Prostate gland (tissue), 2 donors: Measurements from ENCODE around the gene CD200R1L. TPM values are rescaled to one million over a fixed set of nuclear protein-coding genes. Genes with fewer than 3 reads are reported as not detected.

Source experiments
- DNase-seq: peaks from one replicate; pipeline ENCODE4 v3.0.0-alpha.2; 2019; ENCODE audit warnings: low spot score
- H3K27ac ChIP-seq, 2 donors: fragments of 200-600 bp; sonication (generic); 2 replicates each; pipeline ENCODE4 v1.5.1; 2017 to 2019
- H3K27me3 ChIP-seq: fragments of 200-600 bp; sonication (generic); replicated peaks from 2 replicates; pipeline ENCODE4 v1.5.1; 2019; ENCODE audit not compliant: insufficient read depth
- H3K36me3 ChIP-seq, 2 donors: fragments of 200-600 bp; sonication (generic); 1 replicate in 1 of 2; 2 replicates in 1 of 2; pipeline versions ENCODE4 v1.5.1 to v1.8.1; 2017 to 2019
- H3K4me1 ChIP-seq: fragments of 200-600 bp; sonication (generic); replicated peaks from 2 replicates; pipeline ENCODE4 v1.5.1; 2019
- H3K4me3 ChIP-seq, 2 donors: fragments of 200-600 bp; sonication (generic); 2 replicates each; pipeline ENCODE4 v1.5.1; 2017 to 2019
- H3K9me3 ChIP-seq: fragments of 200-600 bp; sonication (generic); 2 replicates; pipeline ENCODE4 v1.5.1; 2017
- POLR2A ChIP-seq: fragments of 450-650 bp; IDR thresholded peaks from one replicate; pipeline ENCODE4 v1.6.1; 2016; ENCODE audit warnings: antibody characterized with exemption, mild to moderate bottlenecking
- POLR2AphosphoS5 ChIP-seq: sonication (generic); formaldehyde crosslinking; IDR thresholded peaks from one replicate; pipeline ENCODE4 v1.6.1; 2017; ENCODE audit warnings: antibody characterized with exemption
- WGBS: methylation state at CpG from one replicate; pipeline ENCODE4 v1.1.5; 2018; 5-methylcytosine and 5-hydroxymethylcytosine counted together
- intact Hi-C: fragments of 100-400 bp; cut with DNase I; formaldehyde crosslinking; loops from one replicate; pipeline ENCODE4 v1.14.2; 2022
- total RNA-seq, 2 donors: library from RNA; depleted of rRNA; stranded (reverse); fragments of >200 nt; gene quantifications; one replicate each; pipeline ENCODE4 v1.1.0, GENCODE V29; 2016
- TF ChIP-seq, protein P1 (sequence below), 4 experiments: fragments of 200-600 bp in 2 of 4; fragments of 450-650 bp in 2 of 4; sonication (generic) in 2 of 4; IDR thresholded peaks; 1 replicate in 3 of 4; 2 replicates in 1 of 4; pipeline ENCODE4 v1.5.1; 2016 to 2019; ENCODE audit warnings: antibody characterized with exemption in 4 of 4, mild to moderate bottlenecking in 2 of 4, moderate library complexity in 2 of 4

The CD200R1L gene
- total RNA-seq, 2 donors from 2014 or later, result not detected

DNA sequence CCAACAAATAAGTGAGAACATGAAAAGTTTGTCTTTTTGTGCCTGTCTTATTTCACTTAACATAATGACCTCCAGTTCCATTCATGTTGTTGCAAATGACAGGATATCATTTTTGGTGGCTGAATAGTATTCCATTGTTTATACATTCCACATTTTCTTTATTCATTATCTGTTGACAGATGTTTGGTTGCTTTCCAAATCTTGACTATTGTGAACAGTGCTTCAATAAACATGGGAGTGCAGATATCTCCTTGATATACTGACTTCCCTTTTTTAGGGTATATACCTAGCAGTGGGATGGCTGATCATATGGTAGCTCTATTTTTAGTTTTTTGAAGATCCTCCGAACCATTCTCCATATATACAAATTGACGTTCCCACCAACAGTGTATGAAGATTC lies 19.1 kb upstream of the CD200R1L start:
- H3K27ac ChIP-seq, result no peak overlapping the region
- DNase-seq, result no peak
- H3K4me3 ChIP-seq, result no peak overlapping the region
- H3K36me3 ChIP-seq, result no peaks in the 10 kb centered on the region
- WGBS, result 48% methylated on average over 2 of the region's 2 CpGs
- no peaks in the 10 kb centered on the region for H3K4me1 ChIP-seq
- no peak for TF ChIP-seq POLR2AphosphoS5
- H3K27me3 ChIP-seq, result peaks cover 2% of the 10 kb centered on the region
- intact Hi-C loops, result no loop called here
- H3K9me3 ChIP-seq, result no peaks in the 10 kb centered on the region

GRCh38 chr3:112860898-112861297 lies 14.2 kb upstream of the CD200R1L start:
- intact Hi-C loops, result no loop called here
- no peaks in the 10 kb centered on the region for H3K4me1 ChIP-seq
- no peak overlapping the region for H3K4me3 ChIP-seq
- H3K27ac ChIP-seq, result no peak overlapping the region
- no peak for DNase-seq
- TF ChIP-seq, protein P1, sequence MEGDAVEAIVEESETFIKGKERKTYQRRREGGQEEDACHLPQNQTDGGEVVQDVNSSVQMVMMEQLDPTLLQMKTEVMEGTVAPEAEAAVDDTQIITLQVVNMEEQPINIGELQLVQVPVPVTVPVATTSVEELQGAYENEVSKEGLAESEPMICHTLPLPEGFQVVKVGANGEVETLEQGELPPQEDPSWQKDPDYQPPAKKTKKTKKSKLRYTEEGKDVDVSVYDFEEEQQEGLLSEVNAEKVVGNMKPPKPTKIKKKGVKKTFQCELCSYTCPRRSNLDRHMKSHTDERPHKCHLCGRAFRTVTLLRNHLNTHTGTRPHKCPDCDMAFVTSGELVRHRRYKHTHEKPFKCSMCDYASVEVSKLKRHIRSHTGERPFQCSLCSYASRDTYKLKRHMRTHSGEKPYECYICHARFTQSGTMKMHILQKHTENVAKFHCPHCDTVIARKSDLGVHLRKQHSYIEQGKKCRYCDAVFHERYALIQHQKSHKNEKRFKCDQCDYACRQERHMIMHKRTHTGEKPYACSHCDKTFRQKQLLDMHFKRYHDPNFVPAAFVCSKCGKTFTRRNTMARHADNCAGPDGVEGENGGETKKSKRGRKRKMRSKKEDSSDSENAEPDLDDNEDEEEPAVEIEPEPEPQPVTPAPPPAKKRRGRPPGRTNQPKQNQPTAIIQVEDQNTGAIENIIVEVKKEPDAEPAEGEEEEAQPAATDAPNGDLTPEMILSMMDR (IDR thresholded peaks at IDR 0.05), result no peak
- TF ChIP-seq POLR2A, result no peak
- no peak for TF ChIP-seq POLR2AphosphoS5
- H3K9me3 ChIP-seq, result no peaks in the 10 kb centered on the region
- no peaks in the 10 kb centered on the region for H3K36me3 ChIP-seq
- no peaks in the 10 kb centered on the region for H3K27me3 ChIP-seq

GRCh38 chr3:112858410-112859069 lies 11.9 kb upstream of the CD200R1L start:
- TF ChIP-seq POLR2AphosphoS5, result no peak
- TF ChIP-seq, protein P1 (IDR thresholded peaks at IDR 0.05), result no peak
- TF ChIP-seq POLR2A, result no peak
- 73% methylated on average over 2 of the region's 2 CpGs for WGBS
- intact Hi-C loops, result no loop called here
- no peak overlapping the region for H3K4me3 ChIP-seq
- no peak for DNase-seq
- no peaks in the 10 kb centered on the region for H3K4me1 ChIP-seq
- no peak overlapping the region for H3K27ac ChIP-seq
- H3K9me3 ChIP-seq, result no peaks in the 10 kb centered on the region
- H3K27me3 ChIP-seq, result no peaks in the 10 kb centered on the region
- H3K36me3 ChIP-seq, result no peaks in the 10 kb centered on the region

- Histone ChIP-seq H3K4me3 (no peak overlapping the region), H3K27me3 (no peaks in the 10 kb centered on the region), H3K4me1 (no peaks in the 10 kb centered on the region), H3K27ac (no peak overlapping the region), H3K36me3 (no peaks in the 10 kb centered on the region), H3K9me3 (no peaks in the 10 kb centered on the region)
- DNase-seq, result no peak
- TF ChIP-seq, protein P1 (IDR thresholded peaks at IDR 0.05), result no peak
- TF ChIP-seq POLR2A (no peak), POLR2AphosphoS5 (no peak)
- intact Hi-C loops, result no loop called here
Measured at GRCh38 chr3:112857526-112857925, 10.9 kb upstream of the CD200R1L start.

DNA sequence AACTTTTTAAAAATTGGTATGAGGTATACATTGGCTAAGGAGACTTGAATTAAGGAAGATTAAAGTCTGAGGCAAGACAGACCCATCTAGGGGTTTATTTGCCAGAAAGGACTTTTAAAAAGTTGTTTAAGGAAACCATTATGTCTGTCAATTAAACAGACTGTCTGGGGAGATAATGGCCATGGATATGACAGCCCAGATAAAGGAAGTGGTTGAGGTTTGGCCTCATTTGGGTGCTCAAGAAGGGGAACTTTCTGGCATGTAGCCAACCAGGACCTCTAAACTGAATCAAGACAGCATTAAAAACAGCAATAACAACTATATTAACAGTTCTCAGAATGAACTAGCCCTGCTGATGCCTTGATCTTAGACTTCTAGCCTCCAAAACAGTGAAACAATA lies 9.9 kb upstream of the CD200R1L start:
- Histone ChIP-seq H3K27me3 (no peaks in the 10 kb centered on the region), H3K36me3 (no peaks in the 10 kb centered on the region), H3K4me3 (no peak overlapping the region), H3K27ac (no peak overlapping the region), H3K4me1 (no peaks in the 10 kb centered on the region), H3K9me3 (no peaks in the 10 kb centered on the region)
- TF ChIP-seq, protein P1 (IDR thresholded peaks at IDR 0.05), result no peak
- TF ChIP-seq POLR2AphosphoS5, result no peak
- TF ChIP-seq POLR2A, result no peak
- intact Hi-C loops, result no loop called here
- no peak for DNase-seq
